NCI-H774 (cell line): Measurements from ENCODE around the gene HS6ST3.

ENCODE experiments used
- DNase-seq: peaks from one replicate; lab custom pipeline; 2025; lab: John Stamatoyannopoulos, UW

Gene HS6ST3

GRCh38 chr13:96199315-96199714, 109.4 kb downstream of the HS6ST3 start:
- no peak for DNase-seq

GRCh38 chr13:96200810-96201209, 110.9 kb downstream of the HS6ST3 start:
- DNase-seq: no peak

- DNase-seq: no peak
These were observed 112.4 kb downstream of the HS6ST3 start for GRCh38 chr13:96202315-96202714.

- DNase-seq: no peak
These were observed 113.6 kb downstream of the HS6ST3 start for GRCh38 chr13:96203471-96203870.

- DNase-seq: no peak
These were observed 125.0 kb downstream of the HS6ST3 start for GRCh38 chr13:96214824-96215445.

GRCh38 chr13:96216543-96216942, 126.6 kb downstream of the HS6ST3 start:
- no peak for DNase-seq

GRCh38 chr13:96218475-96218874, 128.6 kb downstream of the HS6ST3 start:
- DNase-seq: no peak

GRCh38 chr13:96221471-96221870, 131.6 kb downstream of the HS6ST3 start:
- DNase-seq: no peak

- no peak for DNase-seq
These were observed 133.3 kb downstream of the HS6ST3 start for GRCh38 chr13:96223231-96223630.

- DNase-seq: no peak
These were observed 139.4 kb downstream of the HS6ST3 start for GRCh38 chr13:96229356-96229755.

GRCh38 chr13:96238241-96238640, 148.3 kb downstream of the HS6ST3 start:
- no peak for DNase-seq

- no peak for DNase-seq
These were observed 149.0 kb downstream of the HS6ST3 start for GRCh38 chr13:96238861-96239260.

- DNase-seq: no peak
These were observed 153.5 kb downstream of the HS6ST3 start for GRCh38 chr13:96243376-96243775.

GRCh38 chr13:96248103-96248502, 158.2 kb downstream of the HS6ST3 start:
- DNase-seq: no peak

GRCh38 chr13:96248996-96249395, 159.1 kb downstream of the HS6ST3 start:
- no peak for DNase-seq

- DNase-seq: no peak
These were observed 163.0 kb downstream of the HS6ST3 start for GRCh38 chr13:96252903-96253302.

GRCh38 chr13:96273196-96273595, 183.3 kb downstream of the HS6ST3 start:
- no peak for DNase-seq

GRCh38 chr13:96274046-96274445, 184.1 kb downstream of the HS6ST3 start:
- DNase-seq: no peak

- no peak for DNase-seq
These were observed 190.0 kb downstream of the HS6ST3 start for GRCh38 chr13:96279904-96280303.

- DNase-seq: no peak
These were observed 195.1 kb downstream of the HS6ST3 start for GRCh38 chr13:96284971-96285370.

GRCh38 chr13:96285729-96286128, 195.8 kb downstream of the HS6ST3 start:
- DNase-seq: no peak

GRCh38 chr13:96294930-96295881, 205.3 kb downstream of the HS6ST3 start:
- no peak for DNase-seq

- DNase-seq: no peak
These were observed 207.5 kb downstream of the HS6ST3 start for GRCh38 chr13:96297360-96297759.
